Lung (tissue), 12 donors: Measurements from ENCODE around the gene TRPC1. TPM values are rescaled to one million over a fixed set of nuclear protein-coding genes. Genes with fewer than 3 reads are reported as not detected.

Source experiments
- ATAC-seq: fragments of 200-7000 bp; cut with Tn5 transposase; one replicate; pipeline ENCODE4 v1.9.1; 2020; ENCODE audit warnings: moderate number of reproducible peaks; ENCODE audit not compliant: insufficient read depth, low FRiP score
- DNase-seq, 3 donors: peaks; one replicate each; pipeline ENCODE4 v3.0.0-alpha.2; 2013 to 2017
- H3K27ac ChIP-seq, 2 donors: one replicate each; pipeline ENCODE4 v1.5.1; 2013; ENCODE audit warnings: mild to moderate bottlenecking in 2 of 2, moderate library complexity in 2 of 2, control low read depth in 1 of 2, inconsistent platforms in 1 of 2, low read depth in 1 of 2, low read length in 1 of 2
- H3K27me3 ChIP-seq, 3 donors: one replicate each; pipeline ENCODE4 v1.5.1; 2013; ENCODE audit warnings: low read length in 2 of 3; ENCODE audit not compliant: control insufficient read depth in 3 of 3, insufficient read depth in 3 of 3
- H3K36me3 ChIP-seq, 4 donors: one replicate each; pipeline ENCODE4 v1.5.1; 2013; ENCODE audit warnings: low read length in 4 of 4, mild to moderate bottlenecking in 1 of 4, moderate library complexity in 1 of 4; ENCODE audit not compliant: control insufficient read depth in 4 of 4, insufficient read depth in 4 of 4
- H3K4me1 ChIP-seq, 5 donors: one replicate each; pipeline ENCODE4 v1.5.1; 2013; ENCODE audit warnings: low read length in 5 of 5, mild to moderate bottlenecking in 2 of 5, moderate library complexity in 1 of 5; ENCODE audit not compliant: control insufficient read depth in 5 of 5, insufficient read depth in 5 of 5
- H3K4me3 ChIP-seq: one replicate; pipeline ENCODE4 v1.5.1; 2013; ENCODE audit warnings: mild to moderate bottlenecking, control low read depth, moderate library complexity
- H3K9ac ChIP-seq, 2 donors: one replicate each; pipeline ENCODE4 v1.5.1; 2013; ENCODE audit warnings: low read length in 2 of 2, control low read depth in 1 of 2; ENCODE audit not compliant: insufficient read depth in 1 of 2
- H3K9me3 ChIP-seq, 4 donors: one replicate each; pipeline ENCODE4 v1.5.1; 2013; ENCODE audit warnings: low read length in 3 of 4, mild to moderate bottlenecking in 1 of 4, moderate library complexity in 1 of 4; ENCODE audit not compliant: control insufficient read depth in 4 of 4, insufficient read depth in 3 of 4
- WGBS, 2 donors: extraction: QIAGEN DNeasy Blood & Tissue Kit; methylation state at CpG; one replicate each; pipeline ENCODE4 v1.1.7; 2013; 5-methylcytosine and 5-hydroxymethylcytosine counted together
- polyA plus RNA-seq, 2 donors: library from polyadenylated mRNA; stranded (reverse); fragments of 200-250 nt; gene quantifications; one replicate each; pipeline ENCODE4 v1.2.1, GENCODE V29; 2013
- total RNA-seq, 2 donors: library from RNA; depleted of rRNA in 1 of 2; stranded (reverse); fragments of >200 nt in 1 of 2; gene quantifications; one replicate each; pipeline ENCODE4 v1.2.1, GENCODE V29; 2014 to 2021
- TF ChIP-seq, protein P1 (sequence below): IDR thresholded peaks from 2 replicates; pipeline ENCODE4 v1.5.1; 2012; ENCODE audit warnings: mild to moderate bottlenecking; ENCODE audit errors: control extremely low read depth, extremely low read depth
- donor health status: control.
- donor health status: control.
- donor health status: Bipolar disorder and iron deficiency.
- donor health status: healthy.
- donor health status: DM: yes; HTN: yes; CAD: no.

Gene TRPC1
- total and polyA plus RNA-seq, 4 donors = 1.1 to 28.4 (median 4.7) TPM

DNA sequence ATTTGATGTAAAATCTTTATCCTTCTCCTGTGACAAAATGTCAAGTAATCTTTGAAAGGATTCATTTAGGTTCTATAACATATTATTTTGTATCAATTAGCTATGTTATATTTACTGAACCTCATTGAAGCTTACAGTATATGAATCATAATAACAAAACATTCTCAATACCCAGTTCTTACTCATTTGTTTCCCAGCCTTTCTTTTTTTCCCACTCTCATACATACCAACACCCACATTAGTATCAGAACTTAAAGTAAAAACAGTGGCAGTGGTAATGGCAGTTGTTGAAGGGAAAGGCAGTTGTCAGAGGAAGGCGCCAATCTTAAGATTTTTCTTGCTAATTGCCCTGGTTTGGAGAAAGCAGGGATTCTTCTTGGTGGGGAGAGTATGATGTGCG lies 33.2 kb upstream of the TRPC1 start:
- no peak for ATAC-seq
- WGBS, 2 donors = 97 to 99% methylated on average over 2 of the region's 2 CpGs
- TF ChIP-seq, protein P1, sequence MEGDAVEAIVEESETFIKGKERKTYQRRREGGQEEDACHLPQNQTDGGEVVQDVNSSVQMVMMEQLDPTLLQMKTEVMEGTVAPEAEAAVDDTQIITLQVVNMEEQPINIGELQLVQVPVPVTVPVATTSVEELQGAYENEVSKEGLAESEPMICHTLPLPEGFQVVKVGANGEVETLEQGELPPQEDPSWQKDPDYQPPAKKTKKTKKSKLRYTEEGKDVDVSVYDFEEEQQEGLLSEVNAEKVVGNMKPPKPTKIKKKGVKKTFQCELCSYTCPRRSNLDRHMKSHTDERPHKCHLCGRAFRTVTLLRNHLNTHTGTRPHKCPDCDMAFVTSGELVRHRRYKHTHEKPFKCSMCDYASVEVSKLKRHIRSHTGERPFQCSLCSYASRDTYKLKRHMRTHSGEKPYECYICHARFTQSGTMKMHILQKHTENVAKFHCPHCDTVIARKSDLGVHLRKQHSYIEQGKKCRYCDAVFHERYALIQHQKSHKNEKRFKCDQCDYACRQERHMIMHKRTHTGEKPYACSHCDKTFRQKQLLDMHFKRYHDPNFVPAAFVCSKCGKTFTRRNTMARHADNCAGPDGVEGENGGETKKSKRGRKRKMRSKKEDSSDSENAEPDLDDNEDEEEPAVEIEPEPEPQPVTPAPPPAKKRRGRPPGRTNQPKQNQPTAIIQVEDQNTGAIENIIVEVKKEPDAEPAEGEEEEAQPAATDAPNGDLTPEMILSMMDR = no peak

DNA sequence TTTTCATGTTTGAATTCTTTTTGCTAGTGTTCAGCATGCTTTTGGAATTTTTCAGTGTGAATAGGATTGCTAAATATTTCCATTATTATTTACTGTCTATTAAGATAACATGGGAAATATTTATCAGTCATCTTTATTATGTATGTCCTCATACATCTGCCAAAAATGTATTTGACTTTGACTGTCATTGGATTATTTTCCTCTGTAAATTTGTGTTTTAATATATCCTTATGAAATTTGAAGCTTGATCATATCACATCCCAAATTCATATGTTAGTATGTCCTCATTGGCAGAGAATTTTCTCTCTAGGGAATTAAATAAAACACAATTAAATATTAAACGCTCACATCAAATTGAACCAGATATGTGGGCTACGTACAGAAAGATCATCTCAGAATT lies 32.3 kb upstream of the TRPC1 start:
- WGBS, 2 donors = 93 to 98% methylated on average over 2 of the region's 2 CpGs
- DNase-seq = no peak
- H3K27me3 ChIP-seq = no peaks in the 10 kb centered on the region
- ATAC-seq = no peak
- no peaks in the 10 kb centered on the region for H3K4me1 ChIP-seq
- TF ChIP-seq, protein P1 = no peak
- no peak overlapping the region for H3K4me3 ChIP-seq
- H3K27ac ChIP-seq = no peak overlapping the region
- H3K9ac ChIP-seq = no peak overlapping the region
- no peaks in the 10 kb centered on the region for H3K36me3 ChIP-seq
- H3K9me3 ChIP-seq = no peaks in the 10 kb centered on the region

More for the DNA sequence above, 33.2 kb upstream of the TRPC1 start:
- Histone ChIP-seq H3K9me3 (no peaks in the 10 kb centered on the region), H3K4me3 (no peak overlapping the region), H3K27me3 (no peaks in the 10 kb centered on the region), H3K36me3 (no peaks in the 10 kb centered on the region), H3K9ac (no peak overlapping the region), H3K27ac (no peak overlapping the region), H3K4me1 (no peaks in the 10 kb centered on the region)
- DNase-seq = no peak

DNA sequence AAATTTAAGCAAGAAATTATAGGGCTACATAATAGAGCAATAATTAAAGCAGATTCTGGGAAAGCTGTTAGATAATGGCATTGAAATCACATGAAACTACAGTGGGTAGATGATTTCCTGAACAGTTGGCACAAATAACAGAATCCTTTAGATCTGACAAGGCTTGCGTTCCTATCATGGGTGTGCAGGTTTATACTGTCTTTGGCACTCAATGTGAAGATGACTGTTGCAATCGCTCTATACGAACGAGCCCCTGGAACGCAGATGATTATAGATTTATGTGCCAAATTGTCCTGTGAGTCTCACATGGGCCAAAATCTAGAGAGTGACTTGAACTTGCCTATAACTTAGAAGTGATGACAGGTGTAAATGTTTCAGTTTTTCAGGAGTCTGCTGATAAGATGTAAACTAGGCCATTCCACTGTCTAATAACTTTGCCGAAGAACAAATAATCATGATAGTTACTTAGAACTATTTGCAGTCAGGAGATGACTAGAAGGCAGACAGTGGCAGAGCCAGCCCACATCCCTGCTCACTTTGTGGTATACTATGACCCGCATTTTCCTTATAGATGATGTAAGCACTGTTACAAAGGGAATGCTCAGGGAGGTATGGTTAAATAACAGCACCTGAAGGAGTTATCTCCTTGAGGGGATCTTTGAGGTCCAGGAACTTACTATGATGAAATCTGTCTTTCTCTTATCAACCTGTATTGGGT lies 30.5 kb upstream of the TRPC1 start:
- Histone ChIP-seq H3K36me3 (no peaks in the 10 kb centered on the region), H3K9ac (no peak overlapping the region), H3K4me1 (no peaks in the 10 kb centered on the region), H3K9me3 (no peaks in the 10 kb centered on the region), H3K27ac (no peak overlapping the region), H3K4me3 (no peak overlapping the region), H3K27me3 (no peaks in the 10 kb centered on the region)
- ATAC-seq (no peak), DNase-seq (peak in 1 of 3 donors; percentile 10)
- 81 to 83% methylated on average over 7 of the region's 7 CpGs for WGBS, 2 donors
- TF ChIP-seq, protein P1 = no peak

DNA sequence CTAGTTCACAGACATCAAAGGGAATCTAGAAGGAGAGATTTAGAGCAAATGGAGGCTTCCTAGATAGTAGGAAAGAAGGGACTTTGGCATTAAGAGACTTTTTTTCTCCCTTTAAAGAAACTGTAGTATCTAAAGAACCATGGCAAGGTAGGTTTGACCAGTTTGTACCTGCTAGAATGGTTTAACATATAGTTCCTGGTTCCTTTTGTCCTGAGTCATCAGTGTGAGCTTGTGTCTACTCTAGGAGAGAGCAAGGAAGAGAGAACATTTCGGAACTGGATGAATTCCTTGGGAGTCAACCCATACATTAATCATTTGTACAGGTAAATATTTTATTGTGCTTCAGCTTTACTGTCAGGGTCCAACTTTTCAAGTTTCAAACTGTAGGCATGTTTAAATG lies 29.6 kb upstream of the TRPC1 start:
- TF ChIP-seq, protein P1 = no peak
- H3K4me1 ChIP-seq = no peaks in the 10 kb centered on the region
- no peaks in the 10 kb centered on the region for H3K9me3 ChIP-seq
- ATAC-seq (no peak), DNase-seq (no peak)
- WGBS, 2 donors = 93 to 100% methylated on average over 1 of the region's 1 CpG
- H3K4me3 ChIP-seq = no peak overlapping the region
- no peak overlapping the region for H3K9ac ChIP-seq
- H3K36me3 ChIP-seq = no peaks in the 10 kb centered on the region
- H3K27ac ChIP-seq = no peak overlapping the region
- H3K27me3 ChIP-seq = no peaks in the 10 kb centered on the region
